SK-N-SH (cell line): Measurements from ENCODE around the gene CBR1. TPM values are rescaled to one million over a fixed set of nuclear protein-coding genes. Genes with fewer than 3 reads are reported as not detected.

ENCODE experiments used
- CTCF ChIA-PET: fragments of 300-600, 350-600 bp; formaldehyde crosslinking; extraction: SDS; loops from one replicate; lab custom pipeline; 2021; lab: Yijun Ruan, JAX
- POLR2A ChIA-PET: fragments of 350-600 bp; sonication (Branson Sonifier 250); formaldehyde crosslinking; extraction: SDS; loops from one replicate; lab custom pipeline; 2020; ENCODE audit warnings: antibody characterized with exemption, inconsistent platforms; lab: Yijun Ruan, JAX
- DNase-seq: peaks from one replicate; pipeline ENCODE4 v3.0.0; 2012
- H2AFZ ChIP-seq: fragments of 200-600 bp; sonication (generic); 2 replicates; pipeline ENCODE4 v1.8.1; 2016; ENCODE audit warnings: antibody characterized with exemption, mild to moderate bottlenecking, low read depth
- H3F3A ChIP-seq: fragments of 200-600 bp; sonication (generic); replicated peaks from 2 replicates; pipeline ENCODE3; 2016; ENCODE audit warnings: antibody characterized with exemption, mild to moderate bottlenecking; ENCODE audit not compliant: insufficient read depth
- H3K27ac ChIP-seq, 2 experiments: fragments of 200-500 bp in 1 of 2; fragments of 200-600 bp in 1 of 2; sonication (Bioruptor generic) in 1 of 2; sonication (generic), shearing (Covaris generic) in 1 of 2; 2 replicates each; pipeline versions ENCODE4 v1.5.1 to v1.6.1; 2014 to 2016; ENCODE audit warnings: low read depth in 2 of 2, inconsistent platforms in 1 of 2, low read length in 1 of 2, mild to moderate bottlenecking in 1 of 2, mixed read lengths in 1 of 2
- H3K27me3 ChIP-seq: fragments of 200-600 bp; sonication (generic), shearing (Covaris generic); 2 replicates; pipeline ENCODE4 v1.6.1; 2016; ENCODE audit warnings: mixed run types; ENCODE audit not compliant: insufficient read depth
- H3K36me3 ChIP-seq, 2 experiments: fragments of 200-500 bp in 1 of 2; fragments of 200-600 bp in 1 of 2; sonication (Bioruptor generic) in 1 of 2; sonication (generic) in 1 of 2; replicated peaks in 1 of 2; 2 replicates each; pipeline versions ENCODE3 to v1.5.1; 2014 to 2016; ENCODE audit warnings: low read length in 1 of 2, mild to moderate bottlenecking in 1 of 2; ENCODE audit not compliant: insufficient read depth in 2 of 2, control insufficient read depth in 1 of 2
- H3K4me1 ChIP-seq, 2 experiments: fragments of 200-500 bp in 1 of 2; fragments of 200-600 bp in 1 of 2; sonication (Bioruptor generic) in 1 of 2; sonication (generic), shearing (Covaris generic) in 1 of 2; 2 replicates each; pipeline versions ENCODE4 v1.5.1 to v1.6.1; 2014 to 2016; ENCODE audit warnings: low read depth in 1 of 2, low read length in 1 of 2, mixed run types in 1 of 2; ENCODE audit not compliant: insufficient read depth in 2 of 2, control insufficient read depth in 1 of 2
- H3K4me2 ChIP-seq: fragments of 200-600 bp; sonication (generic), shearing (Covaris generic); 2 replicates; pipeline ENCODE4 v1.6.1; 2017; ENCODE audit warnings: mixed run types
- H3K4me3 ChIP-seq, 2 experiments: fragments of 200-500 bp in 1 of 2; fragments of 200-600 bp in 1 of 2; sonication (Bioruptor generic) in 1 of 2; sonication (generic), shearing (Covaris generic) in 1 of 2; 2 replicates each; pipeline versions ENCODE4 v1.5.1 to v1.8.1; 2014 to 2016; ENCODE audit warnings: low read depth in 2 of 2, inconsistent platforms in 1 of 2, low read length in 1 of 2, mild to moderate bottlenecking in 1 of 2, mixed read lengths in 1 of 2, moderate library complexity in 1 of 2
- H3K79me2 ChIP-seq: fragments of 200-600 bp; sonication (generic); 2 replicates; pipeline ENCODE4 v1.8.1; 2017; ENCODE audit warnings: mild to moderate bottlenecking; ENCODE audit not compliant: insufficient read depth
- H3K9ac ChIP-seq: fragments of 200-600 bp; sonication (generic); 2 replicates; pipeline ENCODE4 v1.6.1; 2017; ENCODE audit warnings: mixed run types
- H3K9me2 ChIP-seq: fragments of 200-600 bp; sonication (generic); 2 replicates; pipeline ENCODE4 v1.6.1; 2017; ENCODE audit warnings: mixed run types
- H3K9me3 ChIP-seq: fragments of 200-600 bp; sonication (generic); 2 replicates; pipeline ENCODE4 v1.6.1; 2017; ENCODE audit warnings: mixed run types, mild to moderate bottlenecking, moderate library complexity
- H4K20me1 ChIP-seq: fragments of 200-600 bp; sonication (generic); 2 replicates; pipeline ENCODE4 v1.6.1; 2017; ENCODE audit warnings: mild to moderate bottlenecking, mixed run types; ENCODE audit not compliant: insufficient read depth
- CTCF ChIP-seq: fragments of 200-600 bp; sonication (generic); IDR thresholded peaks from 2 replicates; pipeline ENCODE4 v1.6.1; 2017; ENCODE audit warnings: antibody characterized with exemption, mild to moderate bottlenecking, moderate library complexity
- EZH2phosphoT487 ChIP-seq: fragments of 200-600 bp; sonication (generic); IDR thresholded peaks from 2 replicates; pipeline ENCODE4 v1.6.1; 2017; ENCODE audit warnings: low read depth, mixed run types, mild to moderate bottlenecking, antibody characterized with exemption, moderate library complexity, borderline replicate concordance
- FOSL2 ChIP-seq: IDR thresholded peaks from 2 replicates; pipeline ENCODE4 v1.4.0; 2012; ENCODE audit warnings: low read depth, mild to moderate bottlenecking, moderate library complexity, borderline replicate concordance
- FOXJ3 ChIP-seq: sonication (generic); formaldehyde crosslinking; IDR thresholded peaks from 2 replicates; pipeline ENCODE4 v1.5.1; 2020; ENCODE audit warnings: mild to moderate bottlenecking, missing genetic modification reagents
- FOXM1 ChIP-seq: IDR thresholded peaks from 2 replicates; pipeline ENCODE4 v1.4.0; 2012; ENCODE audit warnings: low read depth, mild to moderate bottlenecking
- MAX ChIP-seq: IDR thresholded peaks from 2 replicates; pipeline ENCODE4 v1.4.0; 2012; ENCODE audit warnings: low read depth
- MEF2A ChIP-seq: IDR thresholded peaks from 2 replicates; pipeline ENCODE4 v1.4.0; 2012; ENCODE audit warnings: low read depth, borderline replicate concordance
- MXI1 ChIP-seq: IDR thresholded peaks from 2 replicates; pipeline ENCODE4 v1.6.1; 2012; ENCODE audit warnings: mild to moderate bottlenecking, low read depth, low read length, improper control_type of control experiment
- NFIC ChIP-seq: IDR thresholded peaks from 2 replicates; pipeline ENCODE4 v1.4.0; 2012; ENCODE audit warnings: borderline replicate concordance
- NRF1 ChIP-seq: IDR thresholded peaks from 2 replicates; pipeline ENCODE4 v1.6.1; 2012; ENCODE audit warnings: low read depth, mild to moderate bottlenecking, low read length
- RAD21 ChIP-seq: IDR thresholded peaks from 2 replicates; pipeline ENCODE4 v1.6.1; 2012; ENCODE audit warnings: mild to moderate bottlenecking, low read length
- RCOR1 ChIP-seq: fragments of 150-350 bp; IDR thresholded peaks from 2 replicates; pipeline ENCODE4 v1.6.1; 2017; ENCODE audit warnings: antibody characterized with exemption, low read length
- RXRA ChIP-seq: IDR thresholded peaks from 2 replicates; pipeline ENCODE4 v1.4.0; 2012; ENCODE audit warnings: low read depth, mild to moderate bottlenecking, borderline replicate concordance
- SIN3A ChIP-seq: IDR thresholded peaks from 2 replicates; pipeline ENCODE4 v1.6.1; 2012; ENCODE audit warnings: low read depth, mild to moderate bottlenecking, low read length, moderate library complexity, borderline replicate concordance
- SMC3 ChIP-seq: IDR thresholded peaks from 2 replicates; pipeline ENCODE4 v1.6.1; 2012; ENCODE audit warnings: low read depth, low read length, improper control_type of control experiment
- TAF1 ChIP-seq: IDR thresholded peaks from 2 replicates; pipeline ENCODE4 v1.6.1; 2012; ENCODE audit warnings: low read depth, mild to moderate bottlenecking, low read length, moderate library complexity, borderline replicate concordance
- TCF12 ChIP-seq: IDR thresholded peaks from 2 replicates; pipeline ENCODE4 v1.4.0; 2012
- YY1 ChIP-seq: IDR thresholded peaks from 2 replicates; pipeline ENCODE4 v1.4.0; 2012; ENCODE audit warnings: low read depth, mild to moderate bottlenecking
- ZBTB33 ChIP-seq: IDR thresholded peaks from 2 replicates; pipeline ENCODE4 v1.4.0; 2012; ENCODE audit warnings: low read depth, borderline replicate concordance
- WGBS: methylation state at CpG from one replicate; pipeline ENCODE4 v1.1.6; 2017; ENCODE audit warnings: low lambda C conversion rate; 5-methylcytosine and 5-hydroxymethylcytosine counted together
- polyA plus RNA-seq, 3 experiments: library from polyadenylated mRNA; depleted of rRNA; stranded (reverse); fragments of >200 nt; gene quantifications; 2 replicates each; pipeline ENCODE4 v1.2.3, GENCODE V29; 2012
- TF ChIP-seq, protein P1 (sequence below): fragments of 150-350 bp; IDR thresholded peaks from 2 replicates; pipeline ENCODE4 v1.6.1; 2016; ENCODE audit warnings: mild to moderate bottlenecking, low read depth, low read length
- TF ChIP-seq, protein P2 (sequence below): IDR thresholded peaks from 2 replicates; pipeline ENCODE4; 2012

The CBR1 gene
- polyA plus RNA-seq, 1 of the 3 experiments (the other 2 are of a cell fraction): 136 TPM

DNA sequence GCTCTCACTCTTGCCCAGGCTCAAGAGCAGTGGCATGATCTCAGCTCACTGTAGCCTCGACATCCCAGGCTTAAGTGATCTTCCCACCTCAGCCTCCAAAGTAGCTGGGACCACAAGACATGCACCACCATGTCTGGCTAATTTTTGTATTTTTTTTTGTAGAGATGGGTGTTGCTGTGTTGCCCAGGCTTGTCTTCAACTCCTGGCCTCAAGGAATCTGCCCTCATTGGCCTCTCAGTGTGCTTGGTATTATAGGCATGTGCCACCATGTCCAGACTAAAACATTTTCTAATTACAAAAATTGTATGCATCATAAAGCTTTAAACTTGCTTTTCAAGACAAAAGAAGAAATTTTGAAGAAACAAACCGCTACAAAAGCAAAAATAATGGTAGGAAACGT is 20.1 kb downstream of the CBR1 start:
- no peaks in the 10 kb centered on the region for H3K27me3 ChIP-seq
- no peak overlapping the region for H3K4me2 ChIP-seq
- WGBS: 64% methylated on average over 3 of the region's 3 CpGs
- POLR2A ChIA-PET: no interaction called here
- TF ChIP-seq SIN3A (no peak), EZH2phosphoT487 (no peak), SMC3 (no peak), MXI1 (no peak), FOSL2 (no peak), FOXM1 (no peak), YY1 (no peak), RXRA (no peak), TAF1 (no peak), TCF12 (no peak), FOXJ3 (no peak), NRF1 (no peak), MEF2A (no peak), CTCF (no peak), RAD21 (no peak), RCOR1 (no peak)
- TF ChIP-seq, protein P1, sequence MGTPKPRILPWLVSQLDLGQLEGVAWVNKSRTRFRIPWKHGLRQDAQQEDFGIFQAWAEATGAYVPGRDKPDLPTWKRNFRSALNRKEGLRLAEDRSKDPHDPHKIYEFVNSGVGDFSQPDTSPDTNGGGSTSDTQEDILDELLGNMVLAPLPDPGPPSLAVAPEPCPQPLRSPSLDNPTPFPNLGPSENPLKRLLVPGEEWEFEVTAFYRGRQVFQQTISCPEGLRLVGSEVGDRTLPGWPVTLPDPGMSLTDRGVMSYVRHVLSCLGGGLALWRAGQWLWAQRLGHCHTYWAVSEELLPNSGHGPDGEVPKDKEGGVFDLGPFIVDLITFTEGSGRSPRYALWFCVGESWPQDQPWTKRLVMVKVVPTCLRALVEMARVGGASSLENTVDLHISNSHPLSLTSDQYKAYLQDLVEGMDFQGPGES: no peak
- TF ChIP-seq, all 33 proteins: peak for 0
- CTCF ChIA-PET: interaction anchor here (2.2 kb wide), 1 partner anchor 23 kb away, joined by 9 read pairs; no protein-coding TSS in a partner anchor
- Histone ChIP-seq H3K9ac (no peak overlapping the region), H3K36me3 (no peaks in the 10 kb centered on the region), H3K79me2 (no peaks in the 10 kb centered on the region), H3K9me3 (no peaks in the 10 kb centered on the region), H3K27ac (no peak overlapping the region), H2AFZ (no peak overlapping the region), H3K4me3 (no peak overlapping the region), H3K4me1 (no peaks in the 10 kb centered on the region), H4K20me1 (no peaks in the 10 kb centered on the region), H3K9me2 (no peaks in the 10 kb centered on the region), H3F3A (no peaks in the 10 kb centered on the region)
- no peak for DNase-seq

GRCh38 chr21:36092681-36093080 is 22.9 kb downstream of the CBR1 start:
- no peak overlapping the region for H2AFZ ChIP-seq
- no peaks in the 10 kb centered on the region for H3F3A ChIP-seq
- H4K20me1 ChIP-seq: no peaks in the 10 kb centered on the region
- no peak overlapping the region for H3K4me2 ChIP-seq
- no peaks in the 10 kb centered on the region for H3K27me3 ChIP-seq
- POLR2A ChIA-PET: no interaction called here
- H3K4me3 ChIP-seq: no peak overlapping the region
- no peaks in the 10 kb centered on the region for H3K9me3 ChIP-seq
- no peaks in the 10 kb centered on the region for H3K4me1 ChIP-seq
- no peaks in the 10 kb centered on the region for H3K9me2 ChIP-seq
- H3K9ac ChIP-seq: no peak overlapping the region
- CTCF ChIA-PET: no interaction called here
- no peaks in the 10 kb centered on the region for H3K79me2 ChIP-seq
- no peaks in the 10 kb centered on the region for H3K36me3 ChIP-seq
- no peak overlapping the region for H3K27ac ChIP-seq
- no peak for DNase-seq
- TF ChIP-seq ZBTB33 (no peak), RCOR1 (no peak), MEF2A (no peak), RXRA (no peak), RAD21 (no peak), MXI1 (no peak), TCF12 (no peak), SIN3A (no peak), NFIC (no peak), MAX (no peak)
- TF ChIP-seq, protein P2, sequence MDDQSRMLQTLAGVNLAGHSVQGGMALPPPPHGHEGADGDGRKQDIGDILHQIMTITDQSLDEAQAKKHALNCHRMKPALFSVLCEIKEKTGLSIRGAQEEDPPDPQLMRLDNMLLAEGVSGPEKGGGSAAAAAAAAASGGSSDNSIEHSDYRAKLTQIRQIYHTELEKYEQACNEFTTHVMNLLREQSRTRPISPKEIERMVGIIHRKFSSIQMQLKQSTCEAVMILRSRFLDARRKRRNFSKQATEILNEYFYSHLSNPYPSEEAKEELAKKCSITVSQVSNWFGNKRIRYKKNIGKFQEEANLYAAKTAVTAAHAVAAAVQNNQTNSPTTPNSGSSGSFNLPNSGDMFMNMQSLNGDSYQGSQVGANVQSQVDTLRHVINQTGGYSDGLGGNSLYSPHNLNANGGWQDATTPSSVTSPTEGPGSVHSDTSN: no peak
